Measurements from ENCODE around the gene IGFBP7.
"Not testable (repeated sequence)": the region's sequence is repeated elsewhere in the genome, so short reads cannot be mapped to it uniquely, and the experiment has no call there.

Gene IGFBP7

DNA sequence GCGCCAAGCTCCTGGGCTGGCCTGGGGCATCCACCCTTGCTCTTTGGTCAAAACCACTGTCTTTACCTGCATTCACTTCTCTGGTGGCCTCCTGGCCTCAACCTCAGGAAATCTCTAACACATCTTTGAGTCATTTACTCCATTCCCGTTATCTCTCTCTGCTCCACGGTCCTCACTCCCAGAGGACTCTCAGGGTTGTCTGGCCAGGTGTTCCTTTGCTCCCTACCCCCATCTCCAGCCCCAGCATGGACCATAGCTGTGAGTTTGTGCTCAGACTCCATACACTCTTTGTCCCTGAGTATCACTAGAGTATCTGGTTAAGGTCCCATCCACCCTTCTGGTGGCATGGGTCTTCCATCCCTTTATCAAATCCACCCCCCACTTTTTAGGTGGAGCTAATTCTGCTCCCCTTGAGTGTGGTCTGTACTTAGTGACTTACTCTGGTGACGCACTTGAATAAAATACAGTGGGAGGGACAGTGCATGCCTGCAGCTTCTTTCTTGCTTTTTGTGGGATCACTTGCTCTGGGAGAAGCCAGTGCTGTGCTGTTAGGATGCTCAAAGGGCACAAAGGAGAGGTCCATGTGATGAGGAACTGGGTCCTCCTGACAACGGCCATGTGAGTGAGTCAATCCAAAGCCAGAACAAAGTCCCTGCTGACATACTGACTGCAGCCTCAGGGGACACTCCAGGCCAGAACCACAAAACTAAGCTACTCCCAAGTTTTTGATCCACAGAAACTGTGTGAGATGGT is 44.3 kb downstream of the IGFBP7 start:
- DNase-seq: no peak

DNA sequence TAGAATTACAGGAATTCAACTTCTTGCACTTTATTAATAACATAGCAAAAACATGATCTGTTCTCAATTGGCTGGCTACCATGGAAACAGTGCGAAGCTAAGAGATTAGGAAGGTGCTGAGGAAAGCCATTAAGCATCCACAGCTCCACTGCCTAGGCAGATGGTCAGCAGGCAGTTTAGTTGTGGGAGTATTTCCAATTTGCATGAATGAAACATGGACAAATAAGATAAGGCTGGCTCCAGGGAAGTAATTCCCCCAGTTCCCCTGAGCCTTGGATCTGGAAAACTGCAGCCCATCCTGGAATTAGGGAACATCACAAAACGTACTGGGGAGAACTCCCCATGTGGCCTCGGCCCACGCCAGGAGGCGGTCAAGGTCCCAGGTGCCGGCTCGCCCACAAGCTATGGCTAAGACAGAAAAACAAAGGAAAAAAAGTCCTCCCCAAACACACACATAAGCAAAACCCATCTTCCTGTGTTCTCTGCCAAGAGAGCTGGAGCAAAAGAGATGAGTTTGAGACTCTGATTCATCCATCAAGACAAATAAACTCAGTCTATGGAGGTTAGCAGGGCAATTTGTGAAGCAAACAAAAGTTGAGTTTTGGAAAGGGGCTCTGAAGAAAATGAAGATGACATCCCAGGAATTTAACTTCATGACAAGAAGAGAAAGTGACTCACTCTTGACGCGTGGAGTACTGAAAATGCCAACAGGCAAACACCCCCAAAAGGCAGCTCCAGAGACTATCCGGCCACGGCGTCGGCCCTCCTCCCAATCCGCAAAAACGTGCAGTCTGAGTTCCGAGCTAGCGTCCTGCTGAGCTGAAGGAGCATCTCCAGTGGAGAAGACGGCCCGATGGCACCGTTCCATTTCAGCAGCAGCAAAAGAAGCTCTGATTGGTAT is 45.1 kb downstream of the IGFBP7 start:
- DNase-seq: no peak

DNA sequence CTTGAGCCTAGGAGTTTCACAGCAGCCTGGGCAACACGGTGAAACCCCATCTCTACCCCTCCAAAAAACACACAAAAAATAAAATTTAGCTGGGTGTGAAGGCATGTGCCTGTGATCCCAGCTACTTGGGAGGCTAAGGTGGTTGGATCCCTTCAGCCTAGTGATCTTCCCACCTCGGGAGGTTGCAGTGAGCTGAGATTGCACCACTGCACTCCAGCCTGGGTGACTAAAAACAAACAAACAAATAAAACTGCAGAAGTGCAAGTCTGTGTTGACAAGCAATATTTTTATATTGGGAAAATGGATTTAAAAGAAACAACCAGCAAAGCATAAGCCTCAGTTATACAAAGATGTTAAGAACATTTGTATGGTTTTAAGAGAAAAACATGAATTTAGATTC is 46.1 kb downstream of the IGFBP7 start:
- DNase-seq: no peak

DNA sequence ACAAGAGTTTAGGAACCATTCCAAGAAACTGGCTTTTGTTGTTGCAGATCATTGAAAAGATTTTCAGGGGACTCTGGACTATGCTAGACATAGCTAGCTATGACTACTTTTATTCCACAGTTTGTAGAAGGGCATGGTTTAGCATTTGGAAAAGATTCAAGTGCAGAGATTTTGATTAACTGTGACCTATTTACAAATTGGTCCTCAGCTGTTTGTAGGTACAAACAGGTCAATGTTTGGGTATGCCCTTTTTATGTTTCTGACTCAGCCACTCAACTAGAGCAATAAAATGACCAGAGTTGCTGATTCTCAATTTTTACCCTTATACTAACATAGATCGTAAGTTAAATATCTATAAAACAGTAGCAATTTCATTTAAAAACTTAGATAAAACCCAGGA is 46.7 kb downstream of the IGFBP7 start:
- no peak for DNase-seq

DNA sequence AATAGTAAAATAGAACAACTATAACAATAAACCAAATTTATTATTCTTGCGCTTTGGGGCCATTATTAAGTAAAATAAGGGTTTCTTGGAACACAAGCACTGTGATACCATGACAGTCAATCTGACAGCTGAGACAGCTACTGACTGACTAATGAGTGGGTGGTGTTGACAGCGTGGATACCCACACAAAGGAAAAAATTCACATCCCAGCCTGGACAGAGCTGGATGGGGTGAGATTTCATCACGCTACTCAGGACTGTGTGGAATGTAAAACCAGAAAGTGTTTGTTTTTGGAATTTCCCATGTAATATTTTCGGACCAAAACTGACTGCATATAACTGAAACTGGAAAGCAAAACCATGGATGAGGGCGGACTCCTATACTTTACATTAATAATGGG is 48.8 kb downstream of the IGFBP7 start:
- no peak for DNase-seq

DNA sequence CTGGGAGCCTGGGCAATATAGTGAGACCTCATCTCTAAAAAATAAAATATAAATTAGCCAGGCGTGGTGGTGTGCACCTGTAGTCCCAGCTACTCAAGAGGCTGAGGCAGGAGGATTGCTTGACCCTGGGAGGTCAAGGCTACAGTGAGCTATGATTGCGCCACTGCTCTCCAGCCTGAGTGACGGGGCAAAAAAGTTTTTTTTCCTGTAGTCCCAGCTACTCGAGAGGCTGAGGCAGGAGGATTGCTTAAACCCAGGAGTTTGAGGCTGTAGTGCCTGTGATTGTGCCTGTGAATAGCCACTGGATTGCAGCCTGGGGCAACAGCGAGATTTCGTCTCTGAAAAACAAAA is 49.5 kb downstream of the IGFBP7 start:
- DNase-seq: not testable (repeated sequence)

GRCh38 chr4:57059890-57060716 is 50.1 kb downstream of the IGFBP7 start:
- no peak for DNase-seq

DNA sequence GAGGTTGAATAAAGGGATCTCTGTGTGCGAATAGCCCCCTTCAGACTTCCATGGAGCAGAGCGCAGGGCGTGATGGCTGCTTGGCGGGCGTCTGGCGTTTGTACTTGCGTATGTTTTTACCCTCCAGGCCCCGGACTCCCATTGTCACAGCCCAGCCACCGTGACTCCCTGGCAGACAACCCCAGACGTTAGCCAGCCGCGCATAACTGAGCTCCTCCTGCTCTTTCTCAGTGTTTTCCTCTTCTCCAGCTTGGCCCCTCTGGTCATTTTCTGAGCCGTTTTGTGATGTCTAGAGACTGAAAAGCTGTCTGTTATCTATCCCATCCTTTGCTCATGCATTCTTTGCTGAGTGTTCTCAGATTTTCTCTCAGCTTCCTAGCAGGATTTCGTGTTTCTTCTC is 54.3 kb downstream of the IGFBP7 start:
- DNase-seq: no peak

GRCh38 chr4:57053508-57053907 is 56.7 kb downstream of the IGFBP7 start:
- DNase-seq: no peak

DNA sequence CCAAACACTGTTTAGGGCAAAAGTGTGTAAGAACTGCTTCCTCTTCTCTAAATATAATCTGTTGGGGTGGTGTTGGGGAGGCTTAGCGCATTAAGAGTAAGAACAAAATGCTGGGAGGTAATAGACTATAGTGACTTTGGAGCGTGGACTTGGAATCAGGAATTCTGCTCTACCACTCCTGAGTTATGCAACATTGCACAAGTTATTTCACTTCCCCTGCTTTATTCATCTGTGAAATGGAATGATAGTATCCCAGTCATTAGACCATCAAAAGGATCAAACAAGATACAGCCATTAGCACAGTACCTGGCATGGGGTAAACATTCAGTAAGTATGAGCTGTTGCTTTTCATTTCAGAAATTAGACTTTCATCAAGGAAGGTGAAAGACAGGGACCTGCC is 58.7 kb downstream of the IGFBP7 start:
- DNase-seq: no peak

- peak; percentile 11 for DNase-seq
These were observed 59.1 kb downstream of the IGFBP7 start for GRCh38 chr4:57051095-57051494.

GRCh38 chr4:57048590-57049304 is 61.4 kb downstream of the IGFBP7 start:
- DNase-seq: no peak

DNA sequence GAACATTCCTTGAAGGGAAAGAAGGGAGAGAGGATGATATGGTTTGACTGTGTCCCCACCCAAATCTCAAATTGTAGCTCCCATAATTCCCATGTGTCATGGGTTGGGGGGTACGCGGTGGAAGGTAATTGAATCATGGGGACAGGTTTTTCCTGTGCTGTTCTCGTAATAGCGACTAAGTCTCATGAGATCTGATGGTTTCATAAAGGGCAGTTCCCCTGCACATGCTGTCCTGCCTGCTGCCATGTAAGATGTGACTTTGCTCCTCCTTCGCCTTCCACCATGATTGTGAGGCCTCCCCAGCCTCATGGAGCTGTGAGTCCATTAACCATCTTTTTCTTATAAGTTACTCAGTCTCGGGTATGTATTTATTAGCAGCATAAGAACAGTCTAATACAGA is 63.1 kb downstream of the IGFBP7 start:
- not testable (repeated sequence) for DNase-seq

DNA sequence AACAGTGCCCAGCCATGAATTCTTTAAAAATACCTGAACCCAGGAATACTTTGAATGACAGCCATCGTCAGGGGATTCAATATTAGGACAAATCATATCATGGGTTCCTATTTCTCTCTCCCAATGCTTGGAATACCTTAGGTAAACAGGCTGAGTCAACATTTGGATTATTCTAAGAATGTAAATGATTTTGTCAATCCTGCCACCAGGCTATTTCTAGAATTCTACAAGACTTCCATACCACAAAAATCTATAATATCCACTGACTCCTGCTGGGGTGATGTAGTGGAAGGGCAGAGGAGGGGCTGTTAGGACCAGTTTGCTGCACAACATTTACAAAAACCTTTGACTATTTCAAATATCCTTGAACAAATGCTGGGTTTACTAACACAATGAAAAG is 65.2 kb downstream of the IGFBP7 start:
- no peak for DNase-seq

DNA sequence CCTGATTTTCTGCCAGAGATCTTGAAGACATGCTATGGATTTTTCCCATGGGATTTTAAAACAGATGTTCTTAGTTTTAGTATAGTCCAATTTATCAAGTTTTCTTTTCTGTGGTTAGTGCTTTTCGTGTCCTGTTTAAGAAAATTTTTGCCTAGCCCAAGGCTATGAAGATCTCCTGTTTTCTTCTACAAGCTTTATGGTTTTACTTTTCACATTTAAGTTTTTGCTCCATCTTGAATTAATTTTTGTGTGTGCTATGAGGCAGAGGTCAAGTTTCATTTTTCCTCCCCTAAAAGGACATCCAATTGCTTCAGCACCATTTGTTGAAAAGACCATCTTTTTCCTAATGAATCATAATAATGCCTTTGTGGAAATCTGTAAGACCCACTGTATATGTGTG is 65.9 kb downstream of the IGFBP7 start:
- DNase-seq: no peak

DNA sequence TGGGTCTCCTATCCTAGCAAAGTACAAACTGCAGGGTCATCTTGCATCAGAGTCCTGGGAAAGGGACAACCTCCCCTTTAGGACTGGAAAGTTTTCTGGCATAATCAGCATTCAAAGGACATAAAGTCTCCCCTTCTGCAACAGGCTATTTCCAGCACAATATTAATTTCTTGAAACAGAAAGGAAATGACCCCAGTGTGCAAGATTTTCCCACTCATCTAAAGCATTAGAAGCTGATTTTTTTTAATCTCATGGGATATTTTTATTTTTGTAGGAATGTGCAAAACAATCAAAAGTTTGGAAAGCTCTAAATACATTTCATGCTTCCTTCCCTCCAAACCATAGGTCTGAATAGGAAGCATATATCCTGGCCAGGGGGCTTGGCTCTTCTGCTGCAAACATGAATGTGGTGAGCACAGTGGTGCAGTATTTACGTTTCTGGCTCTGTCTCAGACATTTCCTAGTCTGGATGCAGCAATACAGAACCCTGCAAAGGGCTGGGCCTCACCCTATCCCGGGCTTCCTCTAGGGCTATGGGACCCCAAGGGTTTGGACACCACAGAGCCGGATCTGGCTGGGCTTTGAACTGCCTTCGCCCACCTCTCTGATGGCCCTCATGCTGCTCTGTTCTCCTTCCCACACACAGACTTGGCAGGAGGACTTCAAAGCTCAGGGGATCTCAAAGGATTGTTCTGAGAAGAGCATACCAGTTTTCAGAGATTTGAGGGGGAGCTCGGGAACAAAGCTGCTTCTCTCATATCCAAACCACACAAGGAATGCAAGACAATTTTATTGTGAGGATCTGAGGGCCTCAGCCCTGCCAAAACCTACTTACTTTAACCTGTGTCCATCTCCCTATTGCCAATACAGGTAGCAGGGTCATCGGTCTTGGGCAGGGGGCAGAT is 66.6 kb downstream of the IGFBP7 start:
- no peak for DNase-seq

GRCh38 chr4:57042711-57043169 is 67.4 kb downstream of the IGFBP7 start:
- no peak for DNase-seq

- no peak for DNase-seq
These were observed 69.2 kb downstream of the IGFBP7 start for GRCh38 chr4:57041020-57041419.

GRCh38 chr4:57040510-57040909 is 69.7 kb downstream of the IGFBP7 start:
- DNase-seq: no peak

- no peak for DNase-seq
These were observed 70.8 kb downstream of the IGFBP7 start for GRCh38 chr4:57039345-57039744.

- DNase-seq: no peak
These were observed 72.1 kb downstream of the IGFBP7 start for GRCh38 chr4:57037982-57038604.

Measured in NCI-H524 treated with DMSO at 0.1 percent for 48 hours (cell line).